ENCODE measurements around the gene GRK6. TPM values are rescaled to one million over a fixed set of nuclear protein-coding genes. Genes with fewer than 3 reads are reported as not detected.
A peak's percentile ranks its signal among the peaks of the same experiment; 100 is the strongest.
"Not testable (repeated sequence)": the region's sequence is repeated elsewhere in the genome, so short reads cannot be mapped to it uniquely, and the experiment has no call there.

Gene GRK6
- total RNA-seq, 1 donor from 2014 or later: 149 TPM

- Mint-ChIP-seq H3K27me3 (peaks cover 8% of the 10 kb centered on the region), H3K36me3 (ENCODE audit: low read depth) (peaks cover 5% of the 10 kb centered on the region), H3K9me3 (no peaks in the 10 kb centered on the region), H3K4me3 (peak overlapping the region; percentile 85), H3K27ac (peak overlapping the region; percentile 11), H3K4me1 (peaks cover 43% of the 10 kb centered on the region)
- DNase-seq: no peak
- intact Hi-C loops (cut with micrococcal nuclease): no loop called here
These were observed 48.5 kb downstream of the GRK6 start for GRCh38 chr5:177474846-177475562.

DNA sequence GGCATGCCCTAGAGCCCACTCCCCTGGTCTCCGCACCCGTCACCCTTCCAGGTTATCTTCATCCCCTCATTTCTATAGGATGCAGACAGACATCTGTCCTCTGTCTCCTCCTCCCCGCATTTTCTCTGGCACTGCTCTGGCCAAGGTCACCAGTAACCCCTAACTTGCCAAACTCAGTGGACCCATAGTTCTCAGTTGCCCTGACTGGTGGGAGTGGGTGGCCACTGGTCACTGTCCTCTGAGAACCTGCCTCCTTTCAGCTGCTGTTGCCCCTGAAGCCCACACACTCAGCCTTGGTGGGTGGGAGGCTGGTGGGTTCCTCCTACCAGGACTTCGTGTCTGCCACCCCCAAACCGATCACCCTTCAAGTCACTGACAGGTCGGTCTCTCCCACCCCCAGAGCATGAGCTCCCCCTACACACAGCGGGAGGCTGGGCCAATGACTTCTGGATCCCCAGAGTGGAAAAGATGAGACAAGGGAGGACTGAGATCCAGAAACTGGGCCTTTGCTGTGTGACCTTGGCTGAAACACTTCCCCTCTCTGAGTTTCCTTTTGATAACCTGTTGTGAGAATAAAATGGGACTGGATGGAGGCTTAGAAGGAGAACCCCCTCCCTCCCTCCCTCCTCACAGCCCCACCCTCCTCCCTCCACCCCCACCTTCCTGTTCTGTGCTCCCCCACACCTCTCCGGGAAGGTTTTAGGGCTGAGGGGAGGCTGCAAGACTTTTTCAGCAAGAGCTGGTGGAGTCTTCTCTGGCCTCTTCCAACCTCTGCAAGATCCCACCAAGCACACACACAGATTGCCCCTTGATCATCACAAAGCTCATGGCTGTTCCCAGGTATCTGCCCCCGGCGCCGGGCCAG, 49.3 kb downstream of the GRK6 start:
- H3K4me1 Mint-ChIP-seq: peaks cover 42% of the 10 kb centered on the region
- peak overlapping the region; percentile 46 for H3K4me3 Mint-ChIP-seq
- no peaks in the 10 kb centered on the region for H3K9me3 Mint-ChIP-seq
- H3K36me3 Mint-ChIP-seq (ENCODE audit: low read depth): peaks cover 5% of the 10 kb centered on the region
- DNase-seq: no peak
- peaks cover 8% of the 10 kb centered on the region for H3K27me3 Mint-ChIP-seq
- peak overlapping the region; percentile 65 for H3K27ac Mint-ChIP-seq
- intact Hi-C loops (cut with micrococcal nuclease): no loop called here

- H3K27me3 Mint-ChIP-seq: peaks cover 8% of the 10 kb centered on the region
- intact Hi-C loops (cut with micrococcal nuclease): no loop called here
- no peaks in the 10 kb centered on the region for H3K9me3 Mint-ChIP-seq
- peak overlapping the region; percentile 65 for H3K27ac Mint-ChIP-seq
- peaks cover 5% of the 10 kb centered on the region for H3K36me3 Mint-ChIP-seq (ENCODE audit: low read depth)
- H3K4me3 Mint-ChIP-seq: peak overlapping the region; percentile 46
- H3K4me1 Mint-ChIP-seq: peaks cover 40% of the 10 kb centered on the region
- no peak for DNase-seq
These were observed 50.2 kb downstream of the GRK6 start for GRCh38 chr5:177476531-177477233.

- H3K4me1 Mint-ChIP-seq: peaks cover 40% of the 10 kb centered on the region
- H3K4me3 Mint-ChIP-seq: no peak overlapping the region
- DNase-seq: no peak
These were observed 51.4 kb downstream of the GRK6 start for GRCh38 chr5:177477701-177478477.

DNA sequence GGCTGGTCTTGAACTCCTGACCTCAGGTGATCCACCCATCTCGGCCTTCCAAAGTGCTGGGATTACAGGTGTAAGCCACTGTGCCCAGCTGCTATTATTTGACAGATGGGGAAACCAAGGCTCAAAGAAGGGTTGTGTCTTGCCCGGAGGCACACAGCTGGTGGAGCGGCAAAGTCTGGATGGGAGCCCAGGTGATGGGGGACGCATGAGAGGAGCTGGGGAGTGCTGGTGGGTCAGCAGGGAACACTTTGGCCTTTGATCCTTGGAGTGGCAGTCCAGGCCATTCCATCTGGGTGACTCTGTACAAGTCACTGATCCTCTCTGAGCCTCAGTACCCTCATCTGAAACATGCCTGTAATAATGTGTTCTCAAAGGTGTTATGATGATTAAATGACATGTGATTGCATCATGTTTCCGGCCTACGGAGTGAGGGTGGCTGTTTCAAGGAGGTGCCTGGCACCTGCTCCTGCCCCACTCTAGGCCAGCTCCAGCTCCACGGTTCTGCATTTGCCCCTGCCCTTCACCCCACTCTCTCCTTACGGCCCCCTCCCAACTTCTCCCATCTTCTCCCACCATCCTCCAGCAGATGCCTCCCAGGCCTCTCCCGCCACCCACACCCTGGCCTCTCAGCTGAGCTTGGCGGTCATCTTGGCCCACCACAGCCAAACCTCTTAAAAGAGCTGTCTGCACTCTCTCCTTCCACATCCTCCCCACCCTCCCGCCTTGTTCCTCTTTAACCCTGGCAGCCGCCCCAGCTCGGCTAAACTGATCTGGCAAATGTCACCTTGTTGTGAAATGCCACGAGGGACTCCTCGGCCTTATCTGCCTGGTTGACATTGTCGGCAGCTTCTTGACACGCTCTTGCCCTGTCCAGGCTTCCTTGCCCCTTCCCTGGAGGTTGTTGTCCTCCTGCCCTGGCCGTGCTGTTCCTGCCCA, 52.5 kb downstream of the GRK6 start:
- Mint-ChIP-seq H3K36me3 (ENCODE audit: low read depth) (peaks cover 10% of the 10 kb centered on the region), H3K4me1 (peaks cover 37% of the 10 kb centered on the region), H3K27ac (peak overlapping the region; percentile 92), H3K4me3 (peak overlapping the region; percentile 53), H3K27me3 (peaks cover 6% of the 10 kb centered on the region), H3K9me3 (no peaks in the 10 kb centered on the region)
- DNase-seq: peak; percentile 74
- intact Hi-C loops (cut with micrococcal nuclease): loop anchor here (2.0 kb wide), 1 partner anchor 18 kb away; the partner anchor contains the start of gene PDLIM7

More at GRCh38 chr5:177477701-177478477, 51.4 kb downstream of the GRK6 start:
- peaks cover 8% of the 10 kb centered on the region for H3K36me3 Mint-ChIP-seq (ENCODE audit: low read depth)
- intact Hi-C loops (cut with micrococcal nuclease): loop anchor here (2.0 kb wide), 1 partner anchor 19 kb away; the partner anchor contains the start of gene PDLIM7
- no peaks in the 10 kb centered on the region for H3K9me3 Mint-ChIP-seq
- peak overlapping the region; percentile 92 for H3K27ac Mint-ChIP-seq
- peaks cover 8% of the 10 kb centered on the region for H3K27me3 Mint-ChIP-seq

DNA sequence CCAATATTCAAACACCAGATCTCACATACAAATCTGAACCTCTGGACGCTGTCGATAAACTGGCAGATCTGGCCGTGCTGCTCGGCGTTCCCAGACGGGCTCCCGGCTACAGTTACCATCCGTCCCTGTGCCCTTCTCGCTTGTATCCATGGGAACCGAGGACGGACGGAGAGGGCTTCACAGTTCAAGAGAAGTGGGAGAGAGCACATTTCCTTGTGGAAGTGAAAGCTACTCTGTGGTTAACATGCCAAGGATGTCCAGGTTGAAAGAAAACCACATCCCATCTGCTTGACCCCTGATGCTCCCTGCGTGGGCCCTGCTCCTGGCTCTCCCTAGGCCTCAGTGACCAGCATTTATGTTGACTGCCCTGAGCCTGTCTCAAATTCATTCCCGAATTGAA, 53.3 kb downstream of the GRK6 start:
- peaks cover 31% of the 10 kb centered on the region for H3K4me1 Mint-ChIP-seq
- no peak for DNase-seq
- H3K9me3 Mint-ChIP-seq: no peaks in the 10 kb centered on the region
- no peaks in the 10 kb centered on the region for H3K27me3 Mint-ChIP-seq
- peaks cover 10% of the 10 kb centered on the region for H3K36me3 Mint-ChIP-seq (ENCODE audit: low read depth)
- H3K4me3 Mint-ChIP-seq: no peak overlapping the region
- intact Hi-C loops (cut with micrococcal nuclease): loop anchor here (2.0 kb wide), 1 partner anchor 17 kb away; the partner anchor contains the start of gene PDLIM7
- H3K27ac Mint-ChIP-seq: peak overlapping the region; percentile 85

GRCh38 chr5:177482359-177482795, 55.9 kb downstream of the GRK6 start:
- no peaks in the 10 kb centered on the region for H3K9me3 Mint-ChIP-seq
- H3K4me3 Mint-ChIP-seq: no peak overlapping the region
- intact Hi-C loops (cut with micrococcal nuclease): no loop called here
- DNase-seq: no peak
- no peaks in the 10 kb centered on the region for H3K27me3 Mint-ChIP-seq
- peaks cover 19% of the 10 kb centered on the region for H3K36me3 Mint-ChIP-seq (ENCODE audit: low read depth)
- no peak overlapping the region for H3K27ac Mint-ChIP-seq
- H3K4me1 Mint-ChIP-seq: peaks cover 19% of the 10 kb centered on the region

- peaks cover 21% of the 10 kb centered on the region for H3K36me3 Mint-ChIP-seq (ENCODE audit: low read depth)
- intact Hi-C loops (cut with micrococcal nuclease): no loop called here
- DNase-seq: no peak
- H3K9me3 Mint-ChIP-seq: no peaks in the 10 kb centered on the region
- no peaks in the 10 kb centered on the region for H3K27me3 Mint-ChIP-seq
- no peak overlapping the region for H3K27ac Mint-ChIP-seq
- H3K4me1 Mint-ChIP-seq: peaks cover 19% of the 10 kb centered on the region
- no peak overlapping the region for H3K4me3 Mint-ChIP-seq
These were observed 56.6 kb downstream of the GRK6 start for GRCh38 chr5:177483042-177483441.

GRCh38 chr5:177483994-177484901, 57.8 kb downstream of the GRK6 start:
- Mint-ChIP-seq H3K27me3 (no peaks in the 10 kb centered on the region), H3K9me3 (no peaks in the 10 kb centered on the region), H3K36me3 (ENCODE audit: low read depth) (peaks cover 18% of the 10 kb centered on the region), H3K27ac (peak overlapping the region; percentile 10), H3K4me1 (peaks cover 8% of the 10 kb centered on the region), H3K4me3 (no peak overlapping the region)
- intact Hi-C loops (cut with micrococcal nuclease): no loop called here
- no peak for DNase-seq

GRCh38 chr5:177484902-177485549, 58.5 kb downstream of the GRK6 start:
- Mint-ChIP-seq H3K4me3 (no peak overlapping the region), H3K27ac (peak overlapping the region; percentile 10), H3K36me3 (ENCODE audit: low read depth) (peaks cover 19% of the 10 kb centered on the region), H3K9me3 (no peaks in the 10 kb centered on the region), H3K27me3 (no peaks in the 10 kb centered on the region), H3K4me1 (peaks cover 3% of the 10 kb centered on the region)
- intact Hi-C loops (cut with micrococcal nuclease): no loop called here
- DNase-seq: no peak

GRCh38 chr5:177485753-177486152, 59.3 kb downstream of the GRK6 start:
- H3K36me3 Mint-ChIP-seq (ENCODE audit: low read depth): peaks cover 26% of the 10 kb centered on the region
- H3K27ac Mint-ChIP-seq; H3K27me3 Mint-ChIP-seq; H3K4me1 Mint-ChIP-seq; intact Hi-C loops (cut with micrococcal nuclease); DNase-seq; H3K9me3 Mint-ChIP-seq; H3K4me3 Mint-ChIP-seq: not testable (repeated sequence)
